ENCODE data around the gene SLC22A23. TPM values are rescaled to one million over a fixed set of nuclear protein-coding genes. Genes with fewer than 3 reads are reported as not detected.

SLC22A23 gene
- total and polyA plus RNA-seq, 2 of the 4 experiments (the other 2 are of a cell fraction) = 0.72 to 1.6 TPM

DNA sequence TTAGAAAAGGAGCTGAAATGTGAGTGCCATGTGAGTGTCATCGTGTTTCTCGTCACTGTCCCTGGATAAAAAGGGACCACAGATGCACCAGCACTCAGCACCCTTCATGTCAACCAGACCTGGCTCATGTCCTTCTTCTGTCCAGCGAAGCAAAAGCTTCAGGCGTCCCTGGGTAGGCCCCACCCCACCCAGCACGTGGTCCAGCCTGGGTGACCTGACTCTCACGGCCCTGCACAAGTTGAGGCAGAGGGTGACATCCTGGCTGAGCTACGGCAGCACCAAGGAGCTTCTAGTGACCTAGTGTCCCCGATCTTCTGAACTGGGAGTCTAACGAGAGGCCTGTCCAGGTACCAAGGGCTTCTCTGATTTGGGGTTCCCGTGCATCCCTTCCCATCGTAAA lies 160.3 kb downstream of the SLC22A23 start:
- ATAC-seq (ENCODE audit: low read depth) = no peak
- CTCF ChIA-PET = no interaction called here

More for the DNA sequence above, 160.3 kb downstream of the SLC22A23 start:
- no peaks in the 10 kb centered on the region for H3K36me3 ChIP-seq (ENCODE audit: control insufficient read depth, insufficient read depth, low read length)
- H3K4me3 ChIP-seq (ENCODE audit: insufficient read depth, low read depth, low read length) = no peak overlapping the region
- no peak for DNase-seq
- H3K9ac ChIP-seq (ENCODE audit: low read depth, low read length) = no peak overlapping the region
- no peaks in the 10 kb centered on the region for H3K4me1 ChIP-seq (ENCODE audit: control insufficient read depth, insufficient read depth, low read length)
- H2AK5ac ChIP-seq (ENCODE audit: low read depth, low read length) = no peak overlapping the region
- dilution Hi-C loops (cut with HindIII; ENCODE audit: low sequenced_read_pairs, unreplicated experiment) = no loop called here
- no TSS peak for BruUV-seq (replicated peaks)
- no peak overlapping the region for H2AK9ac ChIP-seq (replicated peaks; ENCODE audit: low read depth, low read length, poor library complexity)
- H3K9me1 ChIP-seq (ENCODE audit: insufficient read depth, low read length) = no peaks in the 10 kb centered on the region
- no peak overlapping the region for H2BK20ac ChIP-seq (ENCODE audit: low read depth, low read length)
- peaks cover 1% of the 10 kb centered on the region for H3K9me3 ChIP-seq (ENCODE audit: control insufficient read depth, insufficient read depth, low read length)
- no peaks in the 10 kb centered on the region for H3K79me1 ChIP-seq (ENCODE audit: low read depth in 1 of 2, low read length in 2 of 2)
- H4K8ac ChIP-seq (ENCODE audit: low read depth in 2 of 2, low read length in 2 of 2) = no peak overlapping the region
- H2BK120ac ChIP-seq (ENCODE audit: low read depth, low read length) = no peak overlapping the region
- H2AFZ ChIP-seq (replicated peaks; ENCODE audit: low read length, poor library complexity) = no peak overlapping the region
- H4K5ac ChIP-seq (ENCODE audit: low read depth, low read length) = no peak overlapping the region
- POLR2A ChIA-PET (ENCODE audit: unreplicated experiment) = no interaction called here
- no peak overlapping the region for H4K91ac ChIP-seq (ENCODE audit: insufficient read depth, low read depth, low read length)
- peaks cover 18% of the 10 kb centered on the region for H3K27me3 ChIP-seq (ENCODE audit: control insufficient read depth, insufficient read depth, low read length)
- 65% methylated on average over 3 of the region's 11 CpGs; no CpG with 5 or more reads in 1 of the 2 experiments for WGBS, 2 experiments (ENCODE audit: extremely low coverage in 2 of 2, insufficient read length in 1 of 2)
- no peak overlapping the region for H2BK5ac ChIP-seq (ENCODE audit: low read depth, low read length, poor library complexity, severe bottlenecking)
- H3K4me2 ChIP-seq (ENCODE audit: low read depth, low read length) = no peak overlapping the region
- H3K27ac ChIP-seq (ENCODE audit: insufficient read depth, low read length) = no peak overlapping the region
- no peak overlapping the region for H3K14ac ChIP-seq (replicated peaks; ENCODE audit: low read depth, low read length)
- no peak overlapping the region for H3K23ac ChIP-seq (ENCODE audit: low read depth, low read length)
- TF ChIP-seq RFX5 (IDR thresholded peaks at IDR 0.05; ENCODE audit: low read depth, low read length) (no peak), FOS (IDR thresholded peaks at IDR 0.05; ENCODE audit: low read depth, low read length) (no peak), BHLHE40 (IDR thresholded peaks at IDR 0.05; ENCODE audit: low read depth, low read length) (no peak), CEBPB (IDR thresholded peaks at IDR 0.05; ENCODE audit: low read depth, low read length) (no peak), CHD1 (IDR thresholded peaks at IDR 0.05; ENCODE audit: low read depth, low read length) (no peak), RCOR1 (IDR thresholded peaks at IDR 0.05; ENCODE audit: insufficient replicate concordance, low read length) (no peak), POLR2A (IDR thresholded peaks at IDR 0.05; ENCODE audit: low read depth, low read length) (no peak)
- TF ChIP-seq, protein P1, sequence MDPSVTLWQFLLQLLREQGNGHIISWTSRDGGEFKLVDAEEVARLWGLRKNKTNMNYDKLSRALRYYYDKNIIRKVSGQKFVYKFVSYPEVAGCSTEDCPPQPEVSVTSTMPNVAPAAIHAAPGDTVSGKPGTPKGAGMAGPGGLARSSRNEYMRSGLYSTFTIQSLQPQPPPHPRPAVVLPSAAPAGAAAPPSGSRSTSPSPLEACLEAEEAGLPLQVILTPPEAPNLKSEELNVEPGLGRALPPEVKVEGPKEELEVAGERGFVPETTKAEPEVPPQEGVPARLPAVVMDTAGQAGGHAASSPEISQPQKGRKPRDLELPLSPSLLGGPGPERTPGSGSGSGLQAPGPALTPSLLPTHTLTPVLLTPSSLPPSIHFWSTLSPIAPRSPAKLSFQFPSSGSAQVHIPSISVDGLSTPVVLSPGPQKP (IDR thresholded peaks at IDR 0.05; ENCODE audit: borderline replicate concordance, low read depth, low read length) = no peak
- no peak overlapping the region for H2BK15ac ChIP-seq (ENCODE audit: low read depth, low read length)
- intact Hi-C loops (cut with micrococcal nuclease) = no loop called here
- H3K4ac ChIP-seq (ENCODE audit: low read depth, low read length) = no peak overlapping the region
- H4K20me1 ChIP-seq (ENCODE audit: insufficient read depth, low read length) = no peaks in the 10 kb centered on the region
- no peak overlapping the region for H3K18ac ChIP-seq (ENCODE audit: low read depth, low read length)
- in situ Hi-C loops (cut with MboI; ENCODE audit: low sequenced_read_pairs) = no loop called here
- no peak overlapping the region for H3K56ac ChIP-seq (ENCODE audit: extremely low read depth, insufficient read depth, low read length)
